Esophagus (tissue), 2 donors: ENCODE results near the gene ANKRD37. TPM values are rescaled to one million over a fixed set of nuclear protein-coding genes. Genes with fewer than 3 reads are reported as not detected.
"Not testable (repeated sequence)": the region's sequence is repeated elsewhere in the genome, so short reads cannot be mapped to it uniquely, and the experiment has no call there.

ENCODE experiments used
- H3K27ac ChIP-seq, 2 donors: one replicate each; pipeline ENCODE4 v1.5.1; 2013; ENCODE audit warnings: low read depth in 2 of 2, mild to moderate bottlenecking in 2 of 2, inconsistent platforms in 1 of 2, low read length in 1 of 2, moderate library complexity in 1 of 2
- H3K27me3 ChIP-seq, 2 donors: one replicate each; pipeline ENCODE4 v1.6.1; 2013; ENCODE audit warnings: low read length in 2 of 2, control low read depth in 1 of 2, mild to moderate bottlenecking in 1 of 2; ENCODE audit not compliant: insufficient read depth in 2 of 2, control insufficient read depth in 1 of 2
- H3K36me3 ChIP-seq, 2 donors: one replicate each; pipeline ENCODE4 v1.6.1; 2013; ENCODE audit warnings: low read length in 1 of 2; ENCODE audit not compliant: control insufficient read depth in 2 of 2, insufficient read depth in 2 of 2
- H3K4me1 ChIP-seq, 2 donors: one replicate each; pipeline ENCODE4 v1.6.1; 2013; ENCODE audit warnings: low read length in 1 of 2; ENCODE audit not compliant: control insufficient read depth in 2 of 2, insufficient read depth in 2 of 2
- H3K4me3 ChIP-seq, 2 donors: one replicate each; pipeline ENCODE4 v1.5.1; 2013; ENCODE audit warnings: low read length in 2 of 2, mild to moderate bottlenecking in 2 of 2, low read depth in 1 of 2, moderate library complexity in 1 of 2
- H3K9me3 ChIP-seq, 2 donors: one replicate each; pipeline ENCODE4 v1.6.1; 2013; ENCODE audit warnings: mild to moderate bottlenecking in 2 of 2, low read depth in 1 of 2, low read length in 1 of 2, moderate library complexity in 1 of 2; ENCODE audit not compliant: control insufficient read depth in 2 of 2, insufficient read depth in 1 of 2
- WGBS, 2 donors: extraction: QIAGEN DNeasy Blood & Tissue Kit; methylation state at CpG; one replicate each; pipeline ENCODE4 v1.1.7; 2013; 5-methylcytosine and 5-hydroxymethylcytosine counted together
- polyA plus RNA-seq, 2 donors: library from polyadenylated mRNA; stranded (reverse); fragments of 200-250 nt; gene quantifications; one replicate each; pipeline ENCODE4 v1.2.3, GENCODE V29; 2013
- donor health status: healthy with polysubstance abuse.
- donor health status: Bipolar disorder and iron deficiency.

Gene ANKRD37
- polyA plus RNA-seq, 2 donors = 64.1 to 112 TPM

GRCh38 chr4:185359767-185360446, 36.7 kb upstream of the ANKRD37 start:
- no peak overlapping the region for H3K4me3 ChIP-seq
- H3K36me3 ChIP-seq = no peaks in the 10 kb centered on the region
- WGBS, 2 donors = 95 to 96% methylated on average over 8 of the region's 8 CpGs
- no peak overlapping the region for H3K27ac ChIP-seq
- H3K9me3 ChIP-seq = no peaks in the 10 kb centered on the region
- no peaks in the 10 kb centered on the region for H3K27me3 ChIP-seq
- H3K4me1 ChIP-seq = no peaks in the 10 kb centered on the region

GRCh38 chr4:185361872-185362271, 34.8 kb upstream of the ANKRD37 start:
- Histone ChIP-seq H3K4me1 (no peaks in the 10 kb centered on the region), H3K27me3 (no peaks in the 10 kb centered on the region)
- 76 to 82% methylated on average over 3 of the region's 3 CpGs for WGBS, 2 donors

GRCh38 chr4:185362570-185362969, 34.1 kb upstream of the ANKRD37 start:
- H3K27ac ChIP-seq, H3K36me3 ChIP-seq, H3K9me3 ChIP-seq, H3K4me1 ChIP-seq, H3K4me3 ChIP-seq, H3K27me3 ChIP-seq: not testable (repeated sequence)
- 74 to 83% methylated on average over 6 of the region's 6 CpGs for WGBS, 2 donors

More at GRCh38 chr4:185361872-185362271, 34.8 kb upstream of the ANKRD37 start:
- Histone ChIP-seq H3K27ac (no peak overlapping the region), H3K9me3 (no peaks in the 10 kb centered on the region), H3K36me3 (no peaks in the 10 kb centered on the region), H3K4me3 (no peak overlapping the region)

GRCh38 chr4:185363251-185363650, 33.4 kb upstream of the ANKRD37 start:
- H3K27ac ChIP-seq = no peak overlapping the region
- H3K4me3 ChIP-seq = no peak overlapping the region
- no peaks in the 10 kb centered on the region for H3K4me1 ChIP-seq
- no peaks in the 10 kb centered on the region for H3K27me3 ChIP-seq
- H3K9me3 ChIP-seq = no peaks in the 10 kb centered on the region
- WGBS, 2 donors = 69 to 71% methylated on average over 3 of the region's 3 CpGs
- H3K36me3 ChIP-seq = peaks cover 0 to 2% of the 10 kb centered on the region in 2 donors

GRCh38 chr4:185364886-185365285, 31.8 kb upstream of the ANKRD37 start:
- no peaks in the 10 kb centered on the region for H3K27me3 ChIP-seq
- no peaks in the 10 kb centered on the region for H3K4me1 ChIP-seq
- WGBS, 2 donors = 93 to 96% methylated on average over 5 of the region's 5 CpGs
- peaks cover 0 to 3% of the 10 kb centered on the region in 2 donors for H3K36me3 ChIP-seq
- no peak overlapping the region for H3K4me3 ChIP-seq
- H3K9me3 ChIP-seq = no peaks in the 10 kb centered on the region
- H3K27ac ChIP-seq = no peak overlapping the region

GRCh38 chr4:185369731-185370130, 26.9 kb upstream of the ANKRD37 start:
- H3K4me1 ChIP-seq = no peaks in the 10 kb centered on the region
- no peaks in the 10 kb centered on the region for H3K27me3 ChIP-seq
- no peak overlapping the region for H3K27ac ChIP-seq
- H3K9me3 ChIP-seq = no peaks in the 10 kb centered on the region
- no peak overlapping the region for H3K4me3 ChIP-seq
- WGBS, 2 donors = 80 to 86% methylated on average over 3 of the region's 3 CpGs
- H3K36me3 ChIP-seq = peaks cover 0 to 9% of the 10 kb centered on the region in 2 donors

- H3K27ac ChIP-seq = no peak overlapping the region
- peaks cover 0 to 9% of the 10 kb centered on the region in 2 donors for H3K36me3 ChIP-seq
- no peaks in the 10 kb centered on the region for H3K9me3 ChIP-seq
- H3K27me3 ChIP-seq = no peaks in the 10 kb centered on the region
- H3K4me1 ChIP-seq = no peaks in the 10 kb centered on the region
- no peak overlapping the region for H3K4me3 ChIP-seq
- 97 to 99% methylated on average over 11 of the region's 11 CpGs for WGBS, 2 donors
These were observed 26.2 kb upstream of the ANKRD37 start for GRCh38 chr4:185370268-185370949.

- 96 to 99% methylated on average over 11 of the region's 11 CpGs for WGBS, 2 donors
- no peak overlapping the region for H3K27ac ChIP-seq
- peaks cover 0 to 9% of the 10 kb centered on the region in 2 donors for H3K36me3 ChIP-seq
- no peaks in the 10 kb centered on the region for H3K4me1 ChIP-seq
- H3K4me3 ChIP-seq = no peak overlapping the region
- H3K9me3 ChIP-seq = no peaks in the 10 kb centered on the region
- H3K27me3 ChIP-seq = no peaks in the 10 kb centered on the region
These were observed 24.9 kb upstream of the ANKRD37 start for GRCh38 chr4:185371702-185372101.

GRCh38 chr4:185374027-185374426, 22.6 kb upstream of the ANKRD37 start:
- no peaks in the 10 kb centered on the region for H3K9me3 ChIP-seq
- peaks cover 0 to 6% of the 10 kb centered on the region in 2 donors for H3K36me3 ChIP-seq
- no peak overlapping the region for H3K4me3 ChIP-seq
- no peaks in the 10 kb centered on the region for H3K27me3 ChIP-seq
- no peak overlapping the region for H3K27ac ChIP-seq
- WGBS, 2 donors = 82 to 87% methylated on average over 7 of the region's 7 CpGs
- H3K4me1 ChIP-seq = no peaks in the 10 kb centered on the region

- Histone ChIP-seq H3K9me3 (no peaks in the 10 kb centered on the region), H3K27ac (no peak overlapping the region), H3K27me3 (no peaks in the 10 kb centered on the region), H3K36me3 (peaks cover 0 to 6% of the 10 kb centered on the region in 2 donors), H3K4me3 (no peak overlapping the region), H3K4me1 (no peaks in the 10 kb centered on the region)
- WGBS, 2 donors = 82 to 84% methylated on average over 6 of the region's 6 CpGs
These were observed 22.1 kb upstream of the ANKRD37 start for GRCh38 chr4:185374573-185374972.
